ENCODE data around the gene LORICRIN.

The LORICRIN gene

GRCh38 chr1:153306303-153307220 is 47.1 kb downstream of the LORICRIN start:
- no peak for DNase-seq

GRCh38 chr1:153307221-153307600 is 47.7 kb downstream of the LORICRIN start:
- no peak for DNase-seq

GRCh38 chr1:153308540-153308939 is 49.1 kb downstream of the LORICRIN start:
- no peak for DNase-seq

DNA sequence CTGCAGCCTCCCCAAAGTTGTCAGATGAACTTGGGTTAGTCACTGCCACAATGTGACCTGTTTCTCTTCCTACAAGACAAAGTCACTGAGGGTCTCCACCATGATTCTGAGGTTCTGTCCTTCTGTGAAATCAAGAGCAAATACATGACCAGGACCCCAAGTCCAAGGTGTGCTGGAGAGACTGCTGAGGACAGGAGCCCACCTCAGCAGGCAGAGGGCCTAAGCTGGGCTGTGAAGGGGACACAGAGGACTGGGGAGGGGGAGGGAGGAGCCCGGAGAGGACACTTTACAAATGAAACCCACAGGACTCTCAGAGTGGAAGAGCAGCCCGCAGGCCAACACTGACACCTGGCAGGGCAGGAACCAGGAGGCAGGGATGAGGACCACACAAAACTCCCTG is 50.0 kb downstream of the LORICRIN start:
- no peak for DNase-seq

- DNase-seq, result no peak
Observed at GRCh38 chr1:153310526-153310925, 51.0 kb downstream of the LORICRIN start.

Data from NCI-H2081 treated with DMSO at 0.1 percent for 48 hours (cell line).